ENCODE results near the gene GOLGA5.
A peak's percentile ranks its signal among the peaks of the same experiment; 100 is the strongest.

Gene GOLGA5

DNA sequence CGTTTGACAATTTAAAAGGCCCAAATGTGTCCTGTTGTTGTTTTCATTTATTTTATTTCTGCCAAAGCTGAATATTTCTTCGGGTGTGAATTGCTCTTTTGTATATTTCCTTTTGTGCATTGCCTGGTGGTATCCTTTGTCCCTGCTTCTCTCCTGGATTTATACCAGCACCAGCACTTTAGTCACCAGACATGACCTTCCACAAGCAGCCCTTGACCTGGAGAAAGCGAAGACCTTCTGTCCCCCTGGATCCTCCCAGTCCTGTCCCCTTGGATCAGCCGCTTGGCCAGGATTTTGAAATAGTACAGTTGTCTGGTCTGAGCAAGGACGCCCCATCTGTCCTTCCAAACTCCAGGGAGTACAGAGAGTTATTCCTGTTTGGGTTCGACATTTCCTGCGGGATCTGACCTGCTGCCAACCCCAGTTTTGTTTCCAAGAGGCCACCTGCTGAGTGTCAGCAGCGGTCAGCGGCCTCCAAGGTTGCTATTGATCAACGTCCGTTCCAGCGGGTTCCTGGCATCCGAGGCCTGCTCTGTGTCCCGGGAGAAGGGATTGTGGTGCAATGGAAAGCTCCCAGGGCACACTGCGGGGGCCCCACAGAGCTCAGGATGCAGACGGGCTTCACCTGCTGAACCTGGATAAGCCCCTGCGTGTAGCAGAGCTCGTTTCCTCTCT lies 83.8 kb downstream of the GOLGA5 start:
- DNase-seq (ENCODE audit: low spot score): no peak
- in situ Hi-C loops (cut with MboI; ENCODE audit: low pct_unique_long_range_greater_than_20kb, low sequenced_read_pairs, unreplicated experiment): no loop called here
- TF ChIP-seq, protein P1, sequence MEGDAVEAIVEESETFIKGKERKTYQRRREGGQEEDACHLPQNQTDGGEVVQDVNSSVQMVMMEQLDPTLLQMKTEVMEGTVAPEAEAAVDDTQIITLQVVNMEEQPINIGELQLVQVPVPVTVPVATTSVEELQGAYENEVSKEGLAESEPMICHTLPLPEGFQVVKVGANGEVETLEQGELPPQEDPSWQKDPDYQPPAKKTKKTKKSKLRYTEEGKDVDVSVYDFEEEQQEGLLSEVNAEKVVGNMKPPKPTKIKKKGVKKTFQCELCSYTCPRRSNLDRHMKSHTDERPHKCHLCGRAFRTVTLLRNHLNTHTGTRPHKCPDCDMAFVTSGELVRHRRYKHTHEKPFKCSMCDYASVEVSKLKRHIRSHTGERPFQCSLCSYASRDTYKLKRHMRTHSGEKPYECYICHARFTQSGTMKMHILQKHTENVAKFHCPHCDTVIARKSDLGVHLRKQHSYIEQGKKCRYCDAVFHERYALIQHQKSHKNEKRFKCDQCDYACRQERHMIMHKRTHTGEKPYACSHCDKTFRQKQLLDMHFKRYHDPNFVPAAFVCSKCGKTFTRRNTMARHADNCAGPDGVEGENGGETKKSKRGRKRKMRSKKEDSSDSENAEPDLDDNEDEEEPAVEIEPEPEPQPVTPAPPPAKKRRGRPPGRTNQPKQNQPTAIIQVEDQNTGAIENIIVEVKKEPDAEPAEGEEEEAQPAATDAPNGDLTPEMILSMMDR (IDR thresholded peaks at IDR 0.05; ENCODE audit: extremely low read depth, insufficient read depth, missing control alignments): no peak

DNA sequence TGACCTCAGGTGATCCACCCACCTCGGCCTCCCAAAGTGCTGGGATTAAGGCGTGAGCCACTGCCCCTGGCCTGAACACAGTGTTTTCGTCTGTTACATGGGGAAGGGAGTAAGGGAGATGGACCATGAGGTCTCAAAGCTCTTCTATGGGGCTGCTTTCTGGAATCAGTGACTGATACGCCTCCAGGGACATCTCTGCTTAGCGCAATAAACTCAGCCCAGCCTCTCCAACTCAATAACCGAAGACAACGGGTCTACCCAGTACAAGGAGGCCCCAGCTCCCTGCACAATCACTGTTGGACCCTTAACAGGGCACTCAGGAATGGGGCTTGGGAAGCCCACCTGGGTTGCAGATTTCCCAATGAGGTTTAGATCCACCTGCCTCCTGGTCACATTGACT lies 86.2 kb downstream of the GOLGA5 start:
- DNase-seq (ENCODE audit: low spot score): no peak
- TF ChIP-seq, protein P1 (IDR thresholded peaks at IDR 0.05; ENCODE audit: extremely low read depth, insufficient read depth, missing control alignments): no peak
- in situ Hi-C loops (cut with MboI; ENCODE audit: low pct_unique_long_range_greater_than_20kb, low sequenced_read_pairs, unreplicated experiment): no loop called here

DNA sequence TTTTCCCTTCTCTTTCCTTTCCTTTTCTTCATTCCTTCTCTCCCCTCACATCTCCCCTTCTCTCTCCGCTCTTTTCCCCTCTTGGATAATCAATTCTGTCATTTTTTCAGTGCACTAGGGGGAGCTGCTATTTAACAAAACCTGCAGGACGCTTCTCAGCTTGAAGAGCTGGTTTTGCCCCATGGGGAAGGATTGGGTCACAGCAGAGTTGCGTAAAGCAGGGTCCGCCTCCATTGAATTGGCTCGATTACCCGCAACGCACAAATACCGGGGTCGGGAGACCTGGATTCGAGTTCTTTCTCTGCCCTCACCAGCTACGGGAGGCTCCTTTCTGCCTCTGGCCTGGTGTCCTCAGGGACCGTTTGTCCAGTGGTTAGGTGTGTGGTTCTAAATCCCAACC lies 86.7 kb downstream of the GOLGA5 start:
- in situ Hi-C loops (cut with MboI; ENCODE audit: low pct_unique_long_range_greater_than_20kb, low sequenced_read_pairs, unreplicated experiment): no loop called here
- DNase-seq (ENCODE audit: low spot score): no peak
- TF ChIP-seq, protein P1 (IDR thresholded peaks at IDR 0.05; ENCODE audit: extremely low read depth, insufficient read depth, missing control alignments): peak; percentile 8

DNA sequence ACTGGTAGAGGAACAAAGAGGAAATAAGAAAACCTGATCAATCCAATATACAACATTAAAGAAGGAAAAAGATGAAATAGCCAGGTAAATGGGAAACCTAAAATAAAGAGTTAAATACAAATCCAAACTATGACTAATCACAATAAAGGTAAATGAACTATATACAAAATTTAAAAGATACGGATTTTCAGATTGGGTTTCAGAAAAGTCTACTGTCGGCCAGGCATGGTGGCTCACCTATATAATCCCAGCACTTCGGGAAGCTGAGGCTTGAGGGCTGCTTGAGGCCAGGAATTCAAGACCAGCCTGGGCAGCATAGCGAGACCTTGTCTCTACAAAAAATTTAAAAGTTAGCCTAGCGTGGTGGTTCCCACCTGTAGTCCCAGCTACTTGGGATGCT lies 89.0 kb downstream of the GOLGA5 start:
- in situ Hi-C loops (cut with MboI; ENCODE audit: low pct_unique_long_range_greater_than_20kb, low sequenced_read_pairs, unreplicated experiment): no loop called here
- TF ChIP-seq, protein P1 (IDR thresholded peaks at IDR 0.05; ENCODE audit: extremely low read depth, insufficient read depth, missing control alignments): no peak
- DNase-seq (ENCODE audit: low spot score): no peak

DNA sequence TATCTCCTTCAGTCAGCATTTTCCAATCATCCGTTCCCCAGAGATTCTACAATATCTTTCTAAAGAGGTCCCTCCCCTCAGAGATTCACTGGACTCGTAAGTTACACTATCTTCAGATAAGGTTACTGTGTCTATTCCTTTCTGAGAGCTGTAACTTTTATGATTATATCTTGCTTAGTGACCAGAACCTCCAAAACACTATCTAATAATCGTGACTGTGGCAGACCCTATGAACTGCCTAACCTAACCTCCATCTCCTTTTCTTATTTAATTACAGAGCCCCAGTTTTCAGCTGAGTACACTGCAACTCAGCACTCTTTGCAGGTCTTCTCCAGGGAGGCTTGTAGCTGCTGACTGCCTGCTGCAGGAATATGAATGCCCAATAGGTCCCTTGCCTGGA lies 90.3 kb downstream of the GOLGA5 start:
- in situ Hi-C loops (cut with MboI; ENCODE audit: low pct_unique_long_range_greater_than_20kb, low sequenced_read_pairs, unreplicated experiment): no loop called here
- TF ChIP-seq, protein P1 (IDR thresholded peaks at IDR 0.05; ENCODE audit: extremely low read depth, insufficient read depth, missing control alignments): no peak
- DNase-seq (ENCODE audit: low spot score): no peak

DNA sequence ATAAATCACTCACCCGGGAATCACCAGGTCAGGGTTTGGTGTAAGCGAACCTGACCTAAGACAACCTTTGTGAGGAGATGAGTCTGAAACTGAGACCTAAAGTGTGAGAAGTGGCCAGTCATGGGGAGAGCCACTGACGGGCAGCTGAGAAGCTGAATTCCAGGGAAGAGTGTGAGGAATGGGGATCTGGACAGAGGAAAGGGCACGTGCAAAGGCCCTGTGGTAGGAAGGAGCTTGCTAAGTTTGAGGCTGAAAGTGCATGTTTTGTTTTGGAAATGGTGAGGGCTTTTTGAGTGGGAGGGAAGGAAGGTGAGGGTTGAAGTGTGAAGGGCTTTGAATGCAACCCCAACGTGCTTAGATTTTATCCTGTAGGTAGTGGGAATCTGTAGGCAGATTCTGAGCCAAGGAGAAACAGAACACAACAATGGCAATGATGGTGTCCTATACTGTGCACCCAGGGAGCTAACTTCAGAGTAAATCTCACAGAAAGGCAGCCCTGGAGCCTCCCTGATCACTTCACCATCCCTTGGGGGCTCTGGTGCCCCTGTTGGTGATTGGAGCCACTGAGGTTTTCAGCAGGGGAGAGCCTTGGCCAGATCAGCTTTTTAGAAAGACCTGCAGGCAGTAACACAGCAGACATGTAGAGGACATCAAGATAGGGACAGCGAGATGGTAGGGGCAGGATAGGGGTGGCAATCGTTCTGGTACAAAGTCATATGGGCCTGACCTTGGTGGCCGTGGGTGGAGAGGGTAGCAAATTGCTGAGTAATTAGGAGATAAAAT lies 91.4 kb downstream of the GOLGA5 start:
- TF ChIP-seq, protein P1 (IDR thresholded peaks at IDR 0.05; ENCODE audit: extremely low read depth, insufficient read depth, missing control alignments): no peak
- in situ Hi-C loops (cut with MboI; ENCODE audit: low pct_unique_long_range_greater_than_20kb, low sequenced_read_pairs, unreplicated experiment): no loop called here
- DNase-seq (ENCODE audit: low spot score): no peak

All from GM13977 (cell line).